Measurements from ENCODE around the gene RABL6. TPM values are rescaled to one million over a fixed set of nuclear protein-coding genes. Genes with fewer than 3 reads are reported as not detected.

The RABL6 gene
- total RNA-seq, 1 donor from 2014 or later = 34.4 TPM

- H3K36me3 ChIP-seq (ENCODE audit: control insufficient read depth in 3 of 3, insufficient read depth in 3 of 3, low read length in 3 of 3) = peaks cover 3 to 13% (median 4%) of the 10 kb centered on the region in 3 donors
- H3K4me3 ChIP-seq (ENCODE audit: low read length in 3 of 3) = no peak overlapping the region
- H3K27me3 ChIP-seq (ENCODE audit: control insufficient read depth in 3 of 3, insufficient read depth in 3 of 3, low read length in 3 of 3) = no peaks in the 10 kb centered on the region
- H3K9ac ChIP-seq (ENCODE audit: low read depth in 1 of 3, low read length in 3 of 3) = no peak overlapping the region
- no peak overlapping the region for H3K27ac ChIP-seq (ENCODE audit: low read depth, low read length)
- H3K4me1 ChIP-seq (ENCODE audit: control insufficient read depth in 3 of 3, insufficient read depth in 3 of 3, low read length in 3 of 3) = peaks cover 6 to 21% (median 9%) of the 10 kb centered on the region in 3 donors
- no peaks in the 10 kb centered on the region for H3K9me3 ChIP-seq (ENCODE audit: control insufficient read depth in 3 of 3, low read length in 3 of 3)
Measured at GRCh38 chr9:136890661-136891060, 82.9 kb downstream of the RABL6 start.

Small RNA genes within 50 kb of the gene (small RNA-seq; reads per million reads assigned to genes)
- gene AL355987.2 (not detected), gene ATP6V1G1P3 (not detected), gene MIR4292 (not detected), gene MIR4479 (0.12 reads per million)

Other genes with a start within 250 kb of the RABL6 start
- gene EGFL7, start 145.0 kb upstream of the RABL6 start, total RNA-seq = 51.7 TPM
- 27.1 TPM for gene AGPAT2, start 120.5 kb upstream of the RABL6 start, total RNA-seq
- gene DIPK1B, start 95.4 kb upstream of the RABL6 start, total RNA-seq = 11.0 TPM
- 2.1 TPM for gene LCN10, start 65.0 kb upstream of the RABL6 start, total RNA-seq
- not detected for gene LCN6, start 59.4 kb upstream of the RABL6 start, total RNA-seq
- gene LCN8, start 49.7 kb upstream of the RABL6 start, total RNA-seq = not detected
- not detected for gene LCN15, start 43.4 kb upstream of the RABL6 start, total RNA-seq
- gene TMEM141, start 16.6 kb upstream of the RABL6 start, total RNA-seq = 28.7 TPM
- gene CCDC183, start 11.6 kb upstream of the RABL6 start, total RNA-seq = 1.0 TPM
- 0.52 TPM for gene AJM1, start 34.5 kb downstream of the RABL6 start, total RNA-seq
- 109 TPM for gene PHPT1, start 41.5 kb downstream of the RABL6 start, total RNA-seq
- 0.52 TPM for gene MAMDC4, start 44.4 kb downstream of the RABL6 start, total RNA-seq
- 196 TPM for gene EDF1, start 58.4 kb downstream of the RABL6 start, total RNA-seq
- gene TRAF2, start 78.6 kb downstream of the RABL6 start, total RNA-seq = 4.7 TPM
- gene FBXW5, start 136.8 kb downstream of the RABL6 start, total RNA-seq = 45.4 TPM
- not detected for gene C8G, start 137.3 kb downstream of the RABL6 start, total RNA-seq
- not detected for gene LCN12, start 144.3 kb downstream of the RABL6 start, total RNA-seq
- 4.2 TPM for gene PTGDS, start 169.6 kb downstream of the RABL6 start, total RNA-seq
- under 0.01 TPM for gene LCNL1, start 175.0 kb downstream of the RABL6 start, total RNA-seq
- gene PAXX, start 184.5 kb downstream of the RABL6 start, total RNA-seq = 2.1 TPM
- not detected for gene CLIC3, start 188.6 kb downstream of the RABL6 start, total RNA-seq
- gene ABCA2, start 220.3 kb downstream of the RABL6 start, total RNA-seq = 5.2 TPM
- gene FUT7, start 224.1 kb downstream of the RABL6 start, total RNA-seq = not detected
- 5.7 TPM for gene NPDC1, start 238.2 kb downstream of the RABL6 start, total RNA-seq
- 5.2 TPM for gene ENTPD2, start 246.1 kb downstream of the RABL6 start, total RNA-seq